Neural progenitor cell (in vitro differentiated cells): ENCODE data around the gene FSTL4.

Source experiments
- CTCF ChIP-seq: fragments of 200-600 bp; sonication (generic); IDR thresholded peaks from 2 replicates; pipeline ENCODE4 v1.5.1; 2017; ENCODE audit warnings: antibody characterized with exemption, mild to moderate bottlenecking
- EZH2 ChIP-seq: fragments of 200-600 bp; sonication (generic); IDR thresholded peaks from 2 replicates; pipeline ENCODE4 v1.6.1; 2017; ENCODE audit warnings: antibody characterized with exemption, mild to moderate bottlenecking, moderate library complexity
- EZH2phosphoT487 ChIP-seq: fragments of 200-600 bp; sonication (generic); IDR thresholded peaks from 2 replicates; pipeline ENCODE4 v1.6.1; 2017; ENCODE audit warnings: antibody characterized with exemption

GRCh38 chr5:133637206-133637605, 24.9 kb upstream of the FSTL4 start:
- TF ChIP-seq CTCF: no peak
- no peak for TF ChIP-seq EZH2
- TF ChIP-seq EZH2phosphoT487: no peak
